HUDEP-2 (cell line): Measurements from ENCODE around the gene HRAS.

Experiments used
- DNase-seq, 76 experiments: peaks; one replicate each; lab custom pipeline; 2025; ENCODE audit not compliant: unreplicated experiment in 76 of 76; lab: John Stamatoyannopoulos, UW

HRAS gene

GRCh38 chr11:535519-536454, at the start of gene HRAS:
TSS of gene HRAS (minus strand) at chr11:535576.
- DNase-seq = peak in 73 of 76 experiments; percentile 30 to 96 (median 89)

DNA sequence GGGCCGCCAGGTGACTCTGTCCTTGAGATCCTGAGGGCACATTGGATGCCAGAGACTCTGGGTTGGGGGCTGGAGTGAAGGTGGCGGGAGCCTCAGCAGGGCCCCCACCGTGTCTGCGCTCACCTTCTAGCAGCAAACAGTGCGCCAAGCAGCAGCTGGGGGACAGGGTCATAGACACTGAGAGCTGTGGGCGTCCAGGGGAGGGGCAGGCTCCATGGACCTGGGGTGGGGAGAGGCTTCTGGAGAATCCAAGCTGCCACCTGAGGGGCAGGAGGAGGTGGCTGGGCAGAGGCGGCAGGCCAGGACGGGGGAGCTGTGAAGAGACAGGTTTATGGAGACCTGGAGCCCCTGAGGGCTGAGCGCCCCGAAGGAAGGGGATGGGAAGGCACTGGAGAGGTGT, 48.9 kb upstream of the HRAS start:
- no peak for DNase-seq

GRCh38 chr11:581752-582151, 46.4 kb upstream of the HRAS start:
- no peak for DNase-seq

- no peak for DNase-seq
Observed at GRCh38 chr11:581342-581741, 46.0 kb upstream of the HRAS start.

GRCh38 chr11:579830-580601, 44.6 kb upstream of the HRAS start:
- no peak for DNase-seq

DNA sequence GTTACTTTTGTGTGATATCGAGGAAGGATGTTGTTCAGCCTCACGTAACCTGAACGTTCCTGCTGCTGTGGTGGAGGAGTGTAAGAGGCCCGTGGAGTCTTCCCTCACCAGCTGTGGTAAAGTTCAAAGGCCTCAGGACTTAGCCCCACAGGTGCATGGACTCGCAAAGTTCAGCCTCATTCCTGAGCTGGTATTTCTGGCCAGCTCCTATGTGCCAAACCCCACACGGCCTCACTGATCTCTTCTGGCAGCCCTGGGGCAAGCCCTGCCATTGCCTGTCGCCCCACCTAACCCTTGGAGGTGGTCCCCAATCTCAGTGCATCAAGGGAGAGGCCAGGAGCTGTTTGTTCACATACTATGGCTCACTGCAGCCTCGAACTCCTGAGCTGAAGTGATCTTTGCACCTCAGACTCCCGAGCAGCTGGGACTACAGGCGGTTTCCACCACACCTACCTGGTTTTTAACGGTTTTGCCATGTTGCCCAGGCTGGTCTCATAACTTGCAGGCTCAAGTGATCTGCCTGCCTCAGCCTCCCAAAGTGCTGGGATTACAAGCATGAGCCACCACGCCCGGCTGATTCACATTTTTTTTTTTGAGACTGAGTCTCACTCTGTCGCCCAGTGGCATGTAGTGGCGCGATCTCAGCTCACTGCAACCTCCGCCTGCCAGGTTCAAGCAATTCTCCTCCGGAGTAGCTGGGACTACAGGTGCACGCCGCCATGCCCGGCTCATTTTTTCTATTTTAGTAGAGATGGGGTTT, 43.1 kb upstream of the HRAS start:
- DNase-seq = peak in 3 of 76 experiments; percentile 8 to 22 (median 9)

- DNase-seq = no peak
Observed at GRCh38 chr11:577611-577894, 42.2 kb upstream of the HRAS start.

DNA sequence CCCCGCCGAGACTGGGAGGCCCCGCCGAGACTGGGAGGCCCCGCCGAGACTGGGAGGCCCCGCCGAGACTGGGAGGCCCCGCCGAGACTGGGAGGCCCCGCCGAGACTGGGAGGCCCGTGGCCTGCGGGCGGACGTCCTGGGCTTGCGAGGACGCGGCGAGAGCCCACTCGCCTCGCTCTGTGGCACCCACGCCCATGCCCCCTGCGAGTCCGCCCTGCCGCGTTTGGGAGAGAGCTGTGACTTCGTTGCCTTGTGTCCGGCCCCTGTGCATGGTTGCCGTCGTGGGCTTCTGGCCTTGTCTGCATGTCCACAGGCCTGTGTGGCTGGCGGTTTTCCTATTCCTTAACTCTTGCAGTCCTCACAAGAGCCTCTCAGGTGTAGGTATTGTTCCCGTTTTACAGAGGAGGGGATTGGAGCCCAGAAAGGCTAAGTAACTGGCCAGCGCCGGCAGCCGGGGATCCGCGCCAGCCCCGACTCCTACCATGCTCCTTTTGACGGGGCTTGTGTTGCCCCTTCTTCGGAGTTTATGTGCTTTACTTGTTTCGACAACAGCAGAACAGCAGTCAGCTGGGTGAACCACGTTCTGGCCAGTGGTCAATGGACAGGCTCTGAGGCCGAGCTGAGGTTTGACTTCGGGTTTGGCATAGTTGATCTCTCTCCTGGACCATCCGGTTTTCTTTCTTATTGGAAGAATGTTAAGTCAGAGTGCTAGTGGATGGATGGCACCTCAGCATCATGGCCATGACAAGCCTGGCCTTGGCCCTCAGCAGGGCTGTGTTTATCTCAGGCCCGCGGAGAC, 41.6 kb upstream of the HRAS start:
- no peak for DNase-seq

- DNase-seq = peak; percentile 13 to 97 (median 89)
Observed at GRCh38 chr11:575996-576768, 40.8 kb upstream of the HRAS start, which contains the start of gene PHRF1. TSS of gene PHRF1 (plus strand) at chr11:576470. CDS start at chr11:581513, 5,043 bp downstream.

GRCh38 chr11:575313-575995, 40.1 kb upstream of the HRAS start:
- DNase-seq = peak in 4 of 76 experiments; percentile 26 to 66 (median 45)

DNA sequence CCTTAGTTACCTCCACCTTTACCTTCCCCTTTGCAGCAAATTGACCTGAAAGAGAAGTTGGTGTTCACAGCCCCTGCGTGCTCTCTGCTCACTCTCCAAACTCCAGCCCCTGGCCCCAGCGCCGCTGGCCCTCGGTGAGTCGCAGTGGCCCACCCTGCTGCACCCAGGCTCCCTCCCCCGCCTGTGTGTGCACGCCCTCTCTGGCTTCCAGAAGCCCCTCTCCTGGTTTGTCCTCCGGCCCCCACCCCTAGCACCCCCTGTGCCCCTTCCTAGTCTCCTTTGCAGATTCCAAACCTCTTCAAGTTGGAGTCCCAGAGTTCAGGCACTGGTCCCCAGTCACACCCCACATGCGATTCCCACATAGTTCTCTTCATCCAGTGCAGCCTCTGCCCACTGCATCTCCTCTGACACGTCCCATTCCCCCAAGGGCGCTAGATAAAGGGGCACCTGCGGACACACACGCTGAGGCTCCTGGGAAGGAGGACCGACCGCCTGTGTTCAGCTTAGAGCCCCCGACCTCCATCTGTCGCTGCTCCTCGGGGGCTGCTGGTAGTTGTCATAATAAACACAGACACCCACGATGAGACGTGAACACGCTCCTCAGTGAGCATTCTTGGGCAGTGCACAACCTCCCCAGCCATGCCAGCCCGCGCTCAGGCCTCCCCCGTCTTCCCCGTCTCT, 39.4 kb upstream of the HRAS start:
- DNase-seq = no peak

DNA sequence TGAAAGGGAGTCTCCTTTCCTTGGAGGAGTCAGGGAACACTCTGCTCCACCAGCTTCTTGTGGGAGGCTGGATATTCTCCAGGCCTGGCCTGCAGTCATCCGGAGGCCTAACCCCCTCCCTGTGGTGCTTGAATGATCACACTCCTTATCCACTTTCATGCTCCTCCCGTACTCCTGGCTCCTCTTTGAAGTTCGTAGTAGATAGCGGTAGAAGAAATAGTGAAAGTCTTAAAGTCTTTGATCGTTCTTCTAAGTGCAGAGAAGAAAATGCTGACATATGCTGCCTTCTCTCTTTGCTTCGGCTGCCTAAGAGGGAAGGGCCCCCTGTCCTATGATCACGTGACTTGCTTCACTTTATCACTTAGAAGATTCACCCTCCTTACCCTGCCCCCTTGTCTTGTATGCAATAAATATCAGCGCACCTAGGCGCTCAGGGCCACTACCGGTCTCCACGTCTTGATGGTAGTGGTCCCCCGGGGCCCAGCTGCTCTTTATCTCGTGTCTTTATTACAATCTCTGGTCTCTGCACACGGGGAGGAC, 38.7 kb upstream of the HRAS start:
- peak in 1 of 76 experiments; percentile 16 for DNase-seq

- DNase-seq = no peak
Observed at GRCh38 chr11:573146-573759, 37.9 kb upstream of the HRAS start.

DNA sequence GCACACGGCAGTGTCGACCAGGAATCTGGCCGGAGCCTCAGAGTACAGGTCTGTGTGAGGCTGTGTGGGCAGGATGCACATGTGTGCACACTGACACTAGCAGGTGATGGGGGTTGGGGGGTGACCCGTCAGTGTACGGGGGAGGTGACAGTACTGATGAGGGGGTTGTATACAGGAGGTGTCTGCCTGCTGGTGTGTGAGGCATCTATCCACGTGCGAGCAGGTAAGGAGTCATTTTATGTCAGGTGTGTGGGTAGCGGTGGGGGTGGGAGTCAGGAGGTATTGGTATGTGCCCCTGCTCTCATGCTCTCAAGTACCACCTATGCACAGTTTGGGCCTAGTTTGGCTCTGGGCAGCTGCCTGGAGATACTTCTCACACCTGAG, 36.4 kb upstream of the HRAS start:
- DNase-seq = no peak

- DNase-seq = no peak
Observed at GRCh38 chr11:569158-569885, 33.9 kb upstream of the HRAS start.

DNA sequence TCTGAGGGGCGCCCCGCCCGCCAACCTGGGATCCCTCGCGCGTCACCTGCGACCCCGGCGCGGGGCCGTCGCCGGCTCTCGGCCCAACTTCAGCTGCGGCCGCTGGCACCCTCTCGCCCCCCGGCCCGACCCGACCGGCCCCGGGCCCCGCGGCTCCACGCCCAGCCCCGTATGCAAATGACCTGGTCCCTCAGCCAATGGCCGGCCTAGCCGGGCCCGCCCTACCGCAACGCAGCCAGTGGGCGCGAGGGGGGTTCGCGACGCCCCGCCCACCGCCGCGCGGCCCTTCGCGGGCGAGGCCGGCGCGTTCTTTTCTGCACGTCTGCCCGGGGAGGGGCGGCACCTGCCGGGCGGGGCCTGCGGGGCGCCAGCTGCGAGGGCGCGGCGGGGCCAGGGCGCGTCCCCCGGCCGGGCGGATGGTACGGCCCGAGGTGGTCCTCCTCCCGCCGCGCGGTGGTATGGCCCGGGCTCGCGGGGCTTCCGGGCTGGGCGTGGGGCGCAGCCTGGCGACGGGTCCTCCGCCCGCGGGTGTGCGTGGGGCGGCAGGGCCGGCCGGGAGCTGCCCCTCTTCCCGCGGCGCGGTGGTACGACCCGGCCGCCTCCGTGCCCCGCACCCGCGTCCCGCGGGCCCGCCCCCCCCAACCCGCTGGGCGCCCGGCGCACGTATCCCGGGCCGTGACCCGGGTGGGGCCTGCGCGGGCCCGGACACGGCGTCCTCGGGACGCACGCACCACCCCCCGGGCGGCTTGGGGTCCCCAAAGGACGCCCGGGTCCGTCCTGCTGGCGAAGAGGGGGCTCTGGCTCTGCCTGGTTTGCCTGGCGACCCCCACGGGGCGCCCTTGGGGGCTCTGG, 33.2 kb upstream of the HRAS start:
- peak in 73 of 76 experiments; percentile 50 to 96 (median 90) for DNase-seq
